ENCODE data around the gene RIN3. TPM values are rescaled to one million over a fixed set of nuclear protein-coding genes. Genes with fewer than 3 reads are reported as not detected.

Gene RIN3
- total RNA-seq, 1 experiment from 2014 or later = 1.5 TPM

GRCh38 chr14:92516344-92516965, 2.9 kb downstream of the RIN3 start:
- no peak overlapping the region for H3K4me3 Mint-ChIP-seq
- WGBS (ENCODE audit: extremely low coverage, insufficient read length, low lambda C conversion rate) = no CpG with 5 or more reads among the region's 4 CpGs

More at GRCh38 chr14:92516344-92516965, 2.9 kb downstream of the RIN3 start:
- Histone ChIP-seq H3K4ac (ENCODE audit: low read depth, low read length) (no peak overlapping the region), H2AFZ (ENCODE audit: low read length) (no peak overlapping the region), H3K23me2 (ENCODE audit: insufficient read length, low read depth, low read length, poor library complexity, severe bottlenecking) (peaks cover 12% of the 10 kb centered on the region), H4K5ac (ENCODE audit: insufficient read length, low read depth, low read length) (no peak overlapping the region), H3K56ac (ENCODE audit: insufficient read length, low read depth, low read length) (no peak overlapping the region), H3K27ac (ENCODE audit: insufficient read length, low read depth, low read length) (no peak overlapping the region), H3K79me2 (ENCODE audit: insufficient read depth, low read length) (no peaks in the 10 kb centered on the region), H4K91ac (ENCODE audit: insufficient read length, low read depth, low read length) (no peak overlapping the region), H3K14ac (ENCODE audit: insufficient read depth, low read length) (no peak overlapping the region; the same call in 1 of the 2 replicates), H2BK120ac (ENCODE audit: low read depth, low read length, poor library complexity, severe bottlenecking) (no peak overlapping the region), H3K27me3 (ENCODE audit: insufficient read depth, low read length) (peaks cover 3% of the 10 kb centered on the region; the same call in 1 of the 2 replicates), H3K23ac (ENCODE audit: insufficient read length, low read depth, low read length) (no peak overlapping the region), H3K79me1 (ENCODE audit: insufficient read depth, low read depth, low read length, poor library complexity, severe bottlenecking) (no peaks in the 10 kb centered on the region), H2BK20ac (ENCODE audit: low read depth, low read length, poor library complexity, severe bottlenecking) (no peak overlapping the region), H4K8ac (replicated peaks; ENCODE audit: insufficient read length, low read depth, low read length) (no peak overlapping the region), H3K4me1 (ENCODE audit: insufficient read depth, low read length) (no peaks in the 10 kb centered on the region), H3K18ac (ENCODE audit: insufficient read length, low read depth, low read length) (no peak overlapping the region), H3K4me2 (ENCODE audit: insufficient read depth, insufficient read length, low read length) (no peak overlapping the region), H2AK5ac (ENCODE audit: insufficient read length, low read length) (no peak overlapping the region), H3K9me3 (ENCODE audit: control insufficient read depth, low read depth, low read length) (no peaks in the 10 kb centered on the region), H3T11ph (ENCODE audit: low read length) (no peak overlapping the region), H2BK5ac (ENCODE audit: insufficient read length, low read length) (no peak overlapping the region), H2BK12ac (ENCODE audit: insufficient read length, low read depth, low read length) (no peak overlapping the region), H4K20me1 (ENCODE audit: control insufficient read depth, insufficient read depth, insufficient read length) (no peaks in the 10 kb centered on the region), H3K9ac (ENCODE audit: extremely low read depth, insufficient read length, low read length) (no peak overlapping the region), H2BK15ac (ENCODE audit: low read depth, low read length) (no peak overlapping the region)
- peaks cover under 1 to 6% of the 10 kb centered on the region in 2 experiments; a peak in 3 of 4 replicates for H3K4me1 Mint-ChIP-seq
- no peak for DNase-seq
- no peak for TF ChIP-seq CTCF (conservative IDR thresholded peaks at IDR 0.05)
- H3K27ac Mint-ChIP-seq = no peak overlapping the region
- H3K27me3 Mint-ChIP-seq (ENCODE audit: low read depth) = peaks cover 48% of the 10 kb centered on the region
- no peaks in the 10 kb centered on the region for H3K9me3 Mint-ChIP-seq
- H3K36me3 Mint-ChIP-seq (ENCODE audit: insufficient read depth in 1 of 3, low read depth in 3 of 3) = no peaks in the 10 kb centered on the region; a peak in 1 of 7 replicates
